NCI-H2227 treated with DMSO at 0.1 percent for 48 hours (cell line): ENCODE data around the gene PDE2A.

Source experiments
- DNase-seq: peaks from one replicate; lab custom pipeline; 2025; lab: John Stamatoyannopoulos, UW

PDE2A gene

GRCh38 chr11:72682858-72683243 lies 8.6 kb upstream of the PDE2A start:
- DNase-seq: no peak

- DNase-seq: no peak
Observed at GRCh38 chr11:72682238-72682857, 8.1 kb upstream of the PDE2A start.

GRCh38 chr11:72681226-72682153 lies 7.3 kb upstream of the PDE2A start:
- no peak for DNase-seq

GRCh38 chr11:72680624-72681158 lies 6.5 kb upstream of the PDE2A start:
- no peak for DNase-seq

- DNase-seq: no peak
Observed at GRCh38 chr11:72679869-72680268, 5.6 kb upstream of the PDE2A start.

- no peak for DNase-seq
Observed at GRCh38 chr11:72678524-72678923, 4.3 kb upstream of the PDE2A start.

GRCh38 chr11:72676861-72677341 lies 2.7 kb upstream of the PDE2A start:
- peak; percentile 47 for DNase-seq

GRCh38 chr11:72675221-72675620 lies 999 bp upstream of the PDE2A start:
- DNase-seq: no peak

GRCh38 chr11:72673284-72673942 lies 809 bp downstream of the PDE2A start:
- DNase-seq: no peak

GRCh38 chr11:72672597-72673238 lies 1.5 kb downstream of the PDE2A start:
- DNase-seq: no peak

- DNase-seq: no peak
Observed at GRCh38 chr11:72671152-72672099, 2.8 kb downstream of the PDE2A start.

- no peak for DNase-seq
Observed at GRCh38 chr11:72670041-72670440, 4.2 kb downstream of the PDE2A start.

GRCh38 chr11:72669527-72669926 lies 4.7 kb downstream of the PDE2A start:
- DNase-seq: no peak

GRCh38 chr11:72668629-72669347 lies 5.4 kb downstream of the PDE2A start:
- no peak for DNase-seq

- no peak for DNase-seq
Observed at GRCh38 chr11:72665911-72666472, 8.2 kb downstream of the PDE2A start.

- DNase-seq: no peak
Observed at GRCh38 chr11:72662036-72662435, 12.2 kb downstream of the PDE2A start.

- DNase-seq: no peak
Observed at GRCh38 chr11:72661486-72661885, 12.7 kb downstream of the PDE2A start.

GRCh38 chr11:72658989-72659640 lies 15.1 kb downstream of the PDE2A start:
- no peak for DNase-seq

- DNase-seq: no peak
Observed at GRCh38 chr11:72657411-72658100, 16.7 kb downstream of the PDE2A start.
